Stimulated activated CD4-positive, alpha-beta T cell treated with anti-CD3 and anti-CD28 coated beads, TNF-alpha, amount 100 ng/mL, for 1 hour (primary cell): ENCODE results near the gene ATP5MC3.
"Not testable (repeated sequence)": the region's sequence is repeated elsewhere in the genome, so short reads cannot be mapped to it uniquely, and the experiment has no call there.

Experiments
- DNase-seq, 3 donors: peaks; one replicate each; pipeline ENCODE4 v3.0.0-alpha.2; 2020; ENCODE audit warnings: low read depth in 3 of 3, low spot score in 1 of 3

Gene ATP5MC3

GRCh38 chr2:175181104-175181876 is at the start of gene ATP5MC3:
ATP5MC3 (minus strand) TSS chr2:175181710; CDS start chr2:175181393, 317 bp downstream.
- peak; percentile 82 to 85 (median 84) for DNase-seq

GRCh38 chr2:175228601-175229000 is 47.1 kb upstream of the ATP5MC3 start:
- DNase-seq, result not testable (repeated sequence)

DNA sequence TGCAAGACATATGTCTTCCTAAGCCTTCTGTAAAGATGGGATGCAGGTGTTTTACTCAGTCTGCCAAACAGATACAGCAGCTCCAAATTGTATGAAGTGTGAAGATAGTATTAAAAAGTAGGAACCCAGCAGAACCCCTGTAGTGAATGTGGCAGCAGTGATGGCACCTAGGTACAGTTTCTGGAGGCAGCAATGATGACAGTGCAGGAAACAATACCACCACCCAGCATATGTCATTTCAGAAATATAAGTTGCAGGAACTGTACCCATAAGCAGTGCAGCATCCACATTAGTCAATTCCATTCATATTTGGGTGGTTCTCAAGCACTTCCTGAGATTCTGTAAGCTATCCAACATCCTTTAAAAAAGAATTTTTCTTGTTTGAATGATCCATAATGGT is 46.7 kb upstream of the ATP5MC3 start:
- DNase-seq, result no peak

GRCh38 chr2:175227393-175227792 is 45.9 kb upstream of the ATP5MC3 start:
- no peak for DNase-seq

- no peak for DNase-seq
Measured at GRCh38 chr2:175220075-175220474, 38.6 kb upstream of the ATP5MC3 start.

DNA sequence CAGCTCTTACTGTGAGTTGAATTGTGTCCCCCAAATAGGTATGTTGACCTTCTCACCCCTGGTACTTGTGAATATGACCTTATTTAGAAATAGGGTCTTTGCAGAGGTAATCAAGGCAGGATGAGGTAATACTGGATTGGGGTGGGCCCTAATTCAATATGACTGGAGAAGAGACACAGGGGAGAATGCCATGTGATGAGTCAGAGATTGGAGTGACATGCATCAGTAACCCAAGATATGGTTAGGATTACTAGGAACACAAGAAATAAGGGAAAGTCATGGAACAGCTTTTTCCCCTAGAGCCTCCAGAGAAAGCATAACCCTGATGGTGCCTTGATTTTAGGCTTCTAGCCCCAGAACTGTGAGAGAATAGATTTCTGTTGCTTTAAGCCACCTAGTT is 37.0 kb upstream of the ATP5MC3 start:
- DNase-seq, result no peak

GRCh38 chr2:175207741-175208438 is 26.4 kb upstream of the ATP5MC3 start:
- DNase-seq, result no peak

DNA sequence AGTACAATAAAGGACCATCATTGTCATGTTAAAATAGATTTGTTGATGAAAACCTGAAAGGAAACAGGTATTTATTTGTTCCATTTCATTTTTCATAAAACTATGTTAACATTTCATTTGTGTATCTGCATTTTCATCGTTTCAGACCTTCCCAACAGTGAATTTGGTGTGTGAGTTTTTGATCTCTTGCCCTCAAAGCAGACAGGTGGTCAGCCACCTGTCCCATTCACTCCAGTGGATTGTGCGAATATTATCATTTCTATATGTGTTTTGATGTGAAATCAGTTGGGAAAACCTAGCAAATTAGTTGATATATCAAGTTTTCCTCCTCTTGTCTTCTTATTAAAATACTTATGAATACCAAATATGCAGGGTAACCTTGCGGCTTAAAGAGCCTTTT is 25.4 kb upstream of the ATP5MC3 start:
- no peak for DNase-seq

DNA sequence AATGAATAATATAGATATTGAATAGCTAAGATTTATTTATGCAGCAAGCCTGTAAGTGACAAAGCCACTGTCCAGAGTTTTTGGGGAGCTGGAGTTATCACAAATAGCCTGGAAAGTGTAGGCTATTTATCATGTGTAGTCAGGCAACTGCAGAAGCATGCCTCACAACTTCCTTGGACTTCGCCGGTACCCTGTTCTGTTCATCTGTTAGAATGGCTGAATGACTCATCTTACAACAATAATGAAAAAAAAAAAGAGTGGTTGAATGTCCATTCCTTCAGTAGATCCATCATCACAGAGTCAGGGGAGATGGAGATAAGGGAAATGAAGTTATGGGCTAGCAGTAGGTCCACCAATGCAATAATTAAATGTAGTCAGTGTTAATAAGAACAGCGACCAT is 24.0 kb upstream of the ATP5MC3 start:
- DNase-seq, result no peak

- peak in 2 of 3 donors; percentile 9 to 10 for DNase-seq
Measured at GRCh38 chr2:175203621-175204496, 22.3 kb upstream of the ATP5MC3 start.

- DNase-seq, result no peak
Measured at GRCh38 chr2:175195012-175195411, 13.5 kb upstream of the ATP5MC3 start.

GRCh38 chr2:175188761-175189160 is 7.3 kb upstream of the ATP5MC3 start:
- DNase-seq, result no peak

DNA sequence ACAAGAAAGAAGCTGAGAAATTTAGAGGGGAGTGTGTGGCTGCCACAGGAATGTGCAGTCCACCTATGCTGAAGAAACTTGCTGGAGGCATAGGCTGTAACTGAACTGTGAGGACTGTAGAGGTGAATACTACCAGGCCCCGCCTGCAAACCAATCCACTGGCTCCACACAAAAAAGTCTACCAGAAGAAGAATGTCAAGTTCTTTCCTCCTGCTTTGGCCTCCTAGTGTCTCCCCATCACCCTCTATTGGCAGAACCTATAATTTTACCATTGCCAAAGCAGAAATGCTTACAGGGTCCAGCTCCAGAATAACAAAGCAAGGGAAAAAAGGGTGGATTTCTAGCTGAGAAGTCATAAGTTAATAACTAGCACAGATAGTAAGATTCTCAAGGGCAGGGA is 5.9 kb upstream of the ATP5MC3 start:
- no peak for DNase-seq

DNA sequence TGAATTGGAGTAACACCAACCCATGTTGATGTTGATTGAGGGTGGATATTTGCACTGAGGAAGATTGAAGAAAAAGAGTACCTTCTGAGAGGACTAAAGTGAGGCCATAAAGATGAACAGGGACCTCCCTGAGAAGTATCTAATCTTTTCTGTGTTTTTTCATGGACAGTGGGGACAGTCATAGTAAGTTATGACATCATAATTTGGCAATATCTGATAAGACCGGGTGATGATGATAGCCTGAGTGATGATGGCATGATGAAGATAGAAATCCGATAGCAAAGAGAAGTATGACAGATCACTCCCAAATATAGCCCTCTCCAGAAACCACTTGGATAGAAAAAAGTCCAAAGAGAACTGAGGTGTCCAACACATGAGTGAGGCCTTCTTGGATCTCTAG is 2.2 kb upstream of the ATP5MC3 start:
- DNase-seq, result no peak

DNA sequence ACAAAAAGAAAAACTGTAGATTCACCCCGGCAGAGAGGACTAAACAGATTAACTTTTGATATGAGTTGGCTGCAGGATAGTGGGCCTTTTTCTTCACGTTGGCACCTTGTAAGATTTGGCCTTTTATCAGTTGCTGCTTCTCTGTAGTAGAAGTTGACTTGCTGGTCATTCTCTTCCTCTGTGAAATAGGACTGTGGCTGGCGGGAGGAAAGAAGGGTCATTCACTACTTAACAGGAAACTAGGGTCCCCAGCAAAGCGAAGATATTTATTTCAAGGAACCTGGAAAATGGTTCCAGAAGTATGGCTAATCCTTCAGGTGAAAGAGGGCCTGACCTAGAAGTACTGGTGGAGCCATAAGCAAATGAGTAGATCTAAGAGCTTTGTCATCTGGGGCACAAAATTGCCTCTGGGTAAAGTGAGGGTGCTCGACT is 383 bp upstream of the ATP5MC3 start:
- no peak for DNase-seq

DNA sequence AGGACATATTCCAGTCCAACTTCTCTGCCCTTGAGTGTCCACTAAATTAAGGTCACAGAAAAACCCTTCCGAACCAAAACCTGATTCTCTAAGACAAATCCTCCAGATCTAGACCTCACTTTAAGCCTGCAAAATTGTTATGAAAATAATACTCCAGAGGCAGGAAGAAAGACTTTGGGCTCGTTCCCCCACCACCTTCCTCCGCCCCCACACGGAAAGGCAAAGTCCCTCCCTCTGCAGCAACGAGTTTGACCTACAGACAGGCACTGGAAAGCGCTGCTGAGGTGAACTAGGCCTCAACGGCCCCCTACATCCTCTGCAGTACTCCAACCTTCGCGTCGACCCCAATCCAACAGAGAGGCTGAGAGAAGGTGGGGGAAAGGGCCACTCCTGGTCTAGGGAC is 808 bp downstream of the ATP5MC3 start:
- peak; percentile 2 to 25 (median 13) for DNase-seq

- DNase-seq, result no peak
Measured at GRCh38 chr2:175176624-175177023, 4.9 kb downstream of the ATP5MC3 start.

GRCh38 chr2:175175896-175176295 is 5.6 kb downstream of the ATP5MC3 start:
- DNase-seq, result no peak

- DNase-seq, result no peak
Measured at GRCh38 chr2:175175320-175175719, 6.2 kb downstream of the ATP5MC3 start.

DNA sequence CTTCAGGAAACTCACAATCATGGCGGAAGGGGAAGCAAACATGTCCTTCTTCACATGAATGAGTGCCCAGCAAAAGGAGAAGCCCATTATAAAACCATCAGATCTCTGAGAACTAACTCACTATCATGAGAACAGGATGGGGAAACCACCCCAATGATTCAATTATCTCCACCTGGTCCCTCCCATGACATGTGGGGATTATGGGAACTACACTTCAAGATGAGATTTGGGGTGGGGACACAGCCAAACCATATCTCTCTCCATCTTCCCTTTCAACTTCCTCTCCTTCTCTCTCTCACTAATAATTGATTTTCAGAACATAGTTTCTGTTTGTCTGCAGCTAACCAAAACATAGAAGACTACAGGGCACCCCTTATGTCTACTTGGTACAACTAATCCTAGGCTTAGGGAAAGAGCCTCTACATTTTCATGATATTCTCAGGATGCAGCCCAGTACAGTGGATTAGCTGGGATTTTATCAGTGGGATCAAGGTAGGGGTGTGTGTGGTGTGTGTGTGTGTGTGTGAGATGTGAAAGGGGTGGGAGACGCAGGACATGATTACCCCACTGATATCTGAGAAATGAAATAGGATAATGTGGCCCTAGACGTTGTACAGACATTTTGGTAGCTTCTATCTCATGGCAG is 10.7 kb downstream of the ATP5MC3 start:
- no peak for DNase-seq

DNA sequence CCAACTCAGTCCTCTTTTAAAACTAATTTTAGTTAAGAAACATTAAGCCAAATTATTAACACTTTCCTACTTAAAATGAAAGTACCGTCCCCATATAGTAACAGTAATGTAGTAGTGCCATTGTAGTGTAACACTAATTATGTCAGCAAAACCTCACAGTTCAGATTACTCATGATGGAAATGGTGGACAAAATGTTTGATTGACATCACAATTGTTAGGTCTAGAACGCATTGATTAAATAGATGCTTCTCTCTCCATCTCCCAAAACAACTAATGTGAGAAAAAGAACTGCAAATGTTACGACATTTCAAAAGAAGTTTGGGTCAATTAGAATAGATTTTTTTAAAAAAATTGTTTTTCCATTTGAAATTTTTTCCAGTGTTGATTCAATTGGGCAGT is 12.3 kb downstream of the ATP5MC3 start:
- DNase-seq, result no peak
